ENCODE results near the gene CLDN6.

CLDN6 gene

GRCh38 chr16:2970563-2970962 lies 47.4 kb downstream of the CLDN6 start:
- DNase-seq = no peak

- peak; percentile 57 for DNase-seq
These were observed 48.1 kb downstream of the CLDN6 start for GRCh38 chr16:2969545-2970521.

GRCh38 chr16:2968738-2969544 lies 49.0 kb downstream of the CLDN6 start, which contains the start of gene PAQR4:
TSS of gene PAQR4 (plus strand) at chr16:2969348. CDS start at chr16:2969675, 327 bp downstream.
- peak; percentile 86 for DNase-seq

- no peak for DNase-seq
These were observed 49.6 kb downstream of the CLDN6 start for GRCh38 chr16:2968368-2968737.

- DNase-seq = no peak
These were observed 50.2 kb downstream of the CLDN6 start for GRCh38 chr16:2967721-2968161.

- DNase-seq = no peak
These were observed 50.8 kb downstream of the CLDN6 start for GRCh38 chr16:2967211-2967631.

GRCh38 chr16:2966808-2967191 lies 51.2 kb downstream of the CLDN6 start:
- no peak for DNase-seq

GRCh38 chr16:2966043-2966807 lies 51.8 kb downstream of the CLDN6 start:
- DNase-seq = no peak

All from fibroblast of skin of back (primary cell).